HG03432 (cell line): Measurements from ENCODE around the gene FAM193B.

Source experiments
- ATAC-seq: cut with Tn5 transposase; IDR thresholded peaks from one replicate; pipeline ENCODE4 v1.9.1; 2021; ENCODE audit warnings: mild to moderate bottlenecking, moderate library complexity; ENCODE audit not compliant: unreplicated experiment

FAM193B gene

GRCh38 chr5:177473443-177474001 is 80.8 kb downstream of the FAM193B start, which contains the start of gene DBN1:
TSS of gene DBN1 (minus strand) at chr5:177473634. CDS start at chr5:177473521, 113 bp downstream.
- ATAC-seq = no peak

DNA sequence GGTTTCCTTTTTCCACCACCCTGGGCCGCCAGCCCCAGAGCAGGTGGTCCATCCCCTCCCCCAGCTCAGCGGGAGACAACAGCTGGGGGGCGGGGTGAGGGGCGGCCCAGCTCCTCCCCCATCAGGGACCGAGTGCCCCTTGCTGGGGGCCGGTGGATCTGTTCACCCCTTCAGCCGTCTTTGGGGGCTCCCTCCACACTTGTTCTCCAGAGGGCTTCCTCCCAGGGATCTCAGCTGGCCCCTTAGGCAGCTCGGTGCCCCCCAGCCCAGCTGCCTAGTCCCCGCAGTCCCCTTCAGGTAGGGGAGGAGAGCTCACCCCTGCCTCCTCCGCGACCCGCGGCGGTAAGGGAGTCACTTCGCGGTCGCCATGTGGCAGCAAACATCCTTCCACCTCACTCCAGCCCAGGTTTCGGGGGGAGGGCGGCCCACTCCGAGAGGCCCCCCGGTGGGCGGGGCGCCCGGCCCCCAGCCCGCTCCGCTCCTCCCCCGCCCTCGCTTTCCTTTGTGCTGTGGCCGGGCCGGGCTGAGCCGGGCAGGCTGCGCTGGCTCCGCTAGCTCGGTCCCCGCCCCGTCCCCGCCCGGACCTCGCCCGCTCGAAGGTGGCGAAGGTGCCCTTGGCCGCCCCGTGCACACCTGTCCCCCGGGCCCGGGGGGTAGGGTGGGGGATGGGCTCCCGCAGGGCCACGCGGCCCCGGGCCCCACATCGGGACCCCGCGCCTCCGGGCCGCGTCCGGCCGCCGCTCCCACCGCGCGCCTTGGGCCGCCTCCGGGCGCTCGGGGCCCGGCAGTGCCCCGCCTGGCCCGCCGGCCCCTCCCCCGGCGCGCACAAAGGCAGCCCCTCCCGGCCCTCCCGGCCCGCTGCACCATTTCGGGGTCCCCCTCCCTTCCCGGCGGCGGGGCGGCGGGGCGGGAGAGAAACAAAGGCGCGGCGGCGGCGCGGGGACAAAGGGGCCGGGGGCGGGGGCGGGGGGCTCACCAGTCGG is 81.6 kb downstream of the FAM193B start:
- ATAC-seq = peak; percentile 39

- no peak for ATAC-seq
These were observed 82.6 kb downstream of the FAM193B start for GRCh38 chr5:177471610-177472356.

GRCh38 chr5:177470759-177471536 is 83.4 kb downstream of the FAM193B start:
- no peak for ATAC-seq
